SU-DHL-6 (cell line): Measurements from ENCODE around the gene PRDM5.

Experiments used
- EZH2phosphoT487 ChIP-seq: fragments of 200-600 bp; sonication (generic), shearing (Covaris generic); conservative IDR thresholded peaks from 2 replicates; pipeline ENCODE4 v1.6.1; 2018; ENCODE audit warnings: mild to moderate bottlenecking, antibody characterized with exemption, low read length, moderate library complexity, mixed read lengths
- TF ChIP-seq, protein P1 (sequence below): fragments of 200-600 bp; sonication (generic); IDR thresholded peaks from one replicate; pipeline ENCODE4 v1.5.1; 2017; ENCODE audit warnings: antibody characterized with exemption, mild to moderate bottlenecking, low read length, moderate library complexity; ENCODE audit not compliant: insufficient read depth, poor library complexity, severe bottlenecking

DNA sequence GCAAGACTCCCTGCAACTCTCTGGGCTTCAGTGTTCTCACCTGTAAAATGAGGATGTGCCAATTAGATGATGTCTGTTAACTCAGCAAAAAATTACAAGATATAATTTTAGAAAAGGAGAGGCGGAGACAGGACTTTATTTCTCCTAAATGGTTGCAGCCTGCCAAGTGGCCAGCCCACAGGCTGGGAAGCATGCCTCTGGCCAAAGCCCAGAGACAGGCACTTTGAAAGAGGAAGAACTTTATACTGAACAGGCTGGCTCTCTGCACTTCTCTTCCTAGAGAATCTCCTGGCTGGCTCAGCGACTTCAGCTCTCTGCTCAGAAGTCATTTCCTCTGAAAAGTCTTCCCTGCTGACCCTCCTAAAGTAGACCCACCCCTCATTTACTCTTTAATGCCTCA lies 3.7 kb downstream of the PRDM5 start:
- TF ChIP-seq, protein P1, sequence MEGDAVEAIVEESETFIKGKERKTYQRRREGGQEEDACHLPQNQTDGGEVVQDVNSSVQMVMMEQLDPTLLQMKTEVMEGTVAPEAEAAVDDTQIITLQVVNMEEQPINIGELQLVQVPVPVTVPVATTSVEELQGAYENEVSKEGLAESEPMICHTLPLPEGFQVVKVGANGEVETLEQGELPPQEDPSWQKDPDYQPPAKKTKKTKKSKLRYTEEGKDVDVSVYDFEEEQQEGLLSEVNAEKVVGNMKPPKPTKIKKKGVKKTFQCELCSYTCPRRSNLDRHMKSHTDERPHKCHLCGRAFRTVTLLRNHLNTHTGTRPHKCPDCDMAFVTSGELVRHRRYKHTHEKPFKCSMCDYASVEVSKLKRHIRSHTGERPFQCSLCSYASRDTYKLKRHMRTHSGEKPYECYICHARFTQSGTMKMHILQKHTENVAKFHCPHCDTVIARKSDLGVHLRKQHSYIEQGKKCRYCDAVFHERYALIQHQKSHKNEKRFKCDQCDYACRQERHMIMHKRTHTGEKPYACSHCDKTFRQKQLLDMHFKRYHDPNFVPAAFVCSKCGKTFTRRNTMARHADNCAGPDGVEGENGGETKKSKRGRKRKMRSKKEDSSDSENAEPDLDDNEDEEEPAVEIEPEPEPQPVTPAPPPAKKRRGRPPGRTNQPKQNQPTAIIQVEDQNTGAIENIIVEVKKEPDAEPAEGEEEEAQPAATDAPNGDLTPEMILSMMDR = no peak
- TF ChIP-seq EZH2phosphoT487 = no peak
